RWPE2 (cell line): ENCODE data around the gene ADAM10.

Experiments used
- ATAC-seq: fragments of 200-7000 bp; cut with Tn5 transposase; 3 replicates; pipeline ENCODE4 v1.9.1; 2021; ENCODE audit warnings: low read depth
- DNase-seq: peaks from one replicate; pipeline ENCODE4 v3.0.0-alpha.2; 2020; ENCODE audit warnings: low spot score
- H3K27ac ChIP-seq: fragments of 450-650 bp; 2 replicates; pipeline ENCODE4 v1.5.1; 2017; ENCODE audit warnings: mild to moderate bottlenecking; ENCODE audit not compliant: poor library complexity, severe bottlenecking
- H3K27me3 ChIP-seq: fragments of 250-450 bp; sonication (Bioruptor Pico); 2 replicates; pipeline ENCODE4 v1.5.1; 2021; ENCODE audit warnings: mild to moderate bottlenecking, moderate library complexity; ENCODE audit not compliant: insufficient read depth, poor library complexity, severe bottlenecking
- H3K36me3 ChIP-seq: fragments of 250-450 bp; sonication (Bioruptor Pico); 2 replicates; pipeline ENCODE4 v1.5.1; 2020; ENCODE audit warnings: low read depth, mild to moderate bottlenecking, moderate library complexity
- H3K4me1 ChIP-seq: fragments of 250-450 bp; sonication (Bioruptor Pico); 2 replicates; pipeline ENCODE4 v1.5.1; 2021; ENCODE audit warnings: mild to moderate bottlenecking, moderate library complexity; ENCODE audit not compliant: insufficient read depth, poor library complexity, severe bottlenecking
- H3K4me3 ChIP-seq: fragments of 250-450 bp; sonication (Bioruptor Pico); 2 replicates; pipeline ENCODE4 v1.5.1; 2021; ENCODE audit warnings: mild to moderate bottlenecking, moderate library complexity; ENCODE audit not compliant: severe bottlenecking
- H3K9me3 ChIP-seq: fragments of 250-450 bp; sonication (Bioruptor Pico); 2 replicates; pipeline ENCODE4 v1.5.1; 2021; ENCODE audit warnings: mild to moderate bottlenecking, moderate library complexity; ENCODE audit not compliant: severe bottlenecking
- CTCF ChIP-seq: fragments of 450-650 bp; IDR thresholded peaks from one replicate; pipeline ENCODE4 v1.5.1; 2017; ENCODE audit warnings: mild to moderate bottlenecking, moderate library complexity; ENCODE audit not compliant: poor library complexity, severe bottlenecking

The ADAM10 gene

GRCh38 chr15:58697220-58697619 is 52.3 kb downstream of the ADAM10 start:
- H3K9me3 ChIP-seq = peaks cover 13% of the 10 kb centered on the region
- no peak overlapping the region for H3K27ac ChIP-seq
- no peak for TF ChIP-seq CTCF
- ATAC-seq (no peak), DNase-seq (no peak)
- peaks cover 18% of the 10 kb centered on the region for H3K36me3 ChIP-seq
- no peak overlapping the region for H3K4me3 ChIP-seq
- H3K27me3 ChIP-seq = no peaks in the 10 kb centered on the region
- H3K4me1 ChIP-seq = no peaks in the 10 kb centered on the region

GRCh38 chr15:58696738-58697137 is 52.8 kb downstream of the ADAM10 start:
- DNase-seq = no peak
- Histone ChIP-seq H3K4me3 (no peak overlapping the region), H3K4me1 (no peaks in the 10 kb centered on the region), H3K27ac (no peak overlapping the region), H3K9me3 (peaks cover 13% of the 10 kb centered on the region), H3K36me3 (peaks cover 18% of the 10 kb centered on the region), H3K27me3 (no peaks in the 10 kb centered on the region)
- ATAC-seq = peak; percentile 12; the same call in 1 of the 3 replicates
- TF ChIP-seq CTCF = no peak

- Histone ChIP-seq H3K4me3 (no peak overlapping the region), H3K27ac (no peak overlapping the region), H3K27me3 (no peaks in the 10 kb centered on the region), H3K9me3 (peaks cover 11% of the 10 kb centered on the region), H3K36me3 (peaks cover 4% of the 10 kb centered on the region), H3K4me1 (no peaks in the 10 kb centered on the region)
- TF ChIP-seq CTCF = no peak
- DNase-seq (no peak), ATAC-seq (0 out of 3 replicates have a peak, but pooled peaks have one; percentile 19)
Observed at GRCh38 chr15:58694641-58695398, 54.7 kb downstream of the ADAM10 start.

- Histone ChIP-seq H3K4me3 (no peak overlapping the region), H3K9me3 (no peaks in the 10 kb centered on the region), H3K36me3 (no peaks in the 10 kb centered on the region), H3K4me1 (no peaks in the 10 kb centered on the region), H3K27me3 (no peaks in the 10 kb centered on the region), H3K27ac (no peak overlapping the region)
- no peak for TF ChIP-seq CTCF
- DNase-seq = no peak
- peak; percentile 41; the same call in 2 of the 3 replicates for ATAC-seq
Observed at GRCh38 chr15:58690703-58691102, 58.8 kb downstream of the ADAM10 start.

GRCh38 chr15:58689646-58690045 is 59.9 kb downstream of the ADAM10 start:
- Histone ChIP-seq H3K27ac (no peak overlapping the region), H3K4me3 (no peak overlapping the region), H3K27me3 (no peaks in the 10 kb centered on the region), H3K4me1 (no peaks in the 10 kb centered on the region), H3K9me3 (no peaks in the 10 kb centered on the region), H3K36me3 (no peaks in the 10 kb centered on the region)
- no peak for ATAC-seq
- DNase-seq = no peak
- TF ChIP-seq CTCF = no peak
